Stimulated activated CD8-positive, alpha-beta memory T cell treated with anti-CD3 and anti-CD28 coated beads, Interleukin-12 subunit alpha, Interleukin-12 subunit beta, amount 100 ng/mL, for 24 hours (primary cell): ENCODE data around the gene DPM3.
"Not testable (repeated sequence)": the region's sequence is repeated elsewhere in the genome, so short reads cannot be mapped to it uniquely, and the experiment has no call there.

Experiments used
- DNase-seq: peaks from one replicate; pipeline ENCODE4 v3.0.0-alpha.2; 2020; ENCODE audit errors: extremely low read depth

Gene DPM3

GRCh38 chr1:155139895-155140629, at the start of gene DPM3:
Gene DPM3 (minus strand): TSS chr1:155140531. CDS start chr1:155140240, 291 bp downstream.
- peak; percentile 63 for DNase-seq

GRCh38 chr1:155189926-155190325, 49.6 kb upstream of the DPM3 start:
- DNase-seq: not testable (repeated sequence)

- no peak for DNase-seq
Observed at GRCh38 chr1:155188268-155188667, 47.9 kb upstream of the DPM3 start.

- DNase-seq: no peak
Observed at GRCh38 chr1:155187456-155187891, 47.1 kb upstream of the DPM3 start.

GRCh38 chr1:155186794-155187455, 46.6 kb upstream of the DPM3 start:
- DNase-seq: no peak

- DNase-seq: no peak
Observed at GRCh38 chr1:155186067-155186793, 45.9 kb upstream of the DPM3 start.

GRCh38 chr1:155185783-155186066, 45.4 kb upstream of the DPM3 start:
- DNase-seq: no peak

GRCh38 chr1:155184835-155185782, 44.8 kb upstream of the DPM3 start:
- DNase-seq: no peak

GRCh38 chr1:155184351-155184811, 44.0 kb upstream of the DPM3 start:
- no peak for DNase-seq

- no peak for DNase-seq
Observed at GRCh38 chr1:155183775-155184221, 43.5 kb upstream of the DPM3 start.

GRCh38 chr1:155182052-155182550, 41.8 kb upstream of the DPM3 start:
- no peak for DNase-seq

- DNase-seq: no peak
Observed at GRCh38 chr1:155181371-155182051, 41.2 kb upstream of the DPM3 start.

GRCh38 chr1:155179112-155180031, 39.0 kb upstream of the DPM3 start:
- no peak for DNase-seq

- DNase-seq: no peak
Observed at GRCh38 chr1:155178441-155179111, 38.2 kb upstream of the DPM3 start.

GRCh38 chr1:155177918-155178281, 37.6 kb upstream of the DPM3 start:
- no peak for DNase-seq

GRCh38 chr1:155177192-155177917, 37.0 kb upstream of the DPM3 start:
- DNase-seq: no peak

GRCh38 chr1:155176544-155177071, 36.3 kb upstream of the DPM3 start:
- DNase-seq: no peak

GRCh38 chr1:155175927-155176371, 35.6 kb upstream of the DPM3 start:
- no peak for DNase-seq
